ENCODE data around the gene PTF1A. TPM values are rescaled to one million over a fixed set of nuclear protein-coding genes. Genes with fewer than 3 reads are reported as not detected.
"Not testable (repeated sequence)": the region's sequence is repeated elsewhere in the genome, so short reads cannot be mapped to it uniquely, and the experiment has no call there.

The PTF1A gene
- polyA plus RNA-seq, 2 of the 4 experiments (the other 2 are of a cell fraction) = not detected

DNA sequence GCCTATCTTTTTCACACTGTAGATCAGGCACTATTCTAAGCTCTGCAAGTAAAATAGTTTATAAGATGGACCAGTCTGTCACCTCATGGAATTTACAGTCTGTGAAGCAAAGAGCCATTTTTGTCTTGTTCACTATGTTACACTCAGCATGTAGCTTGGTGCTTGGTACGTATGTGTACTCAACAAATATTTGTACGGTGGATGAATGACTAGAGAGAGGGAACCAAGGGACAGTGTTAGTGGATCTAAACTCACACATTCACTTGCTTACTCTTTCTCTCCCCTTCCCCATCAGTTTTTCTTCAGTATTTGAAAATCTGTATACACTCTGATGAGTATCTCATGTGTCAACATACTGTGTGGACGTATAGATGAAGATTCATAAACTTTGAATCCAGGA, 45.9 kb downstream of the PTF1A start:
- FAIRE-seq = no peak
- Histone ChIP-seq H3K4me1 (no peaks in the 10 kb centered on the region), H3K4me2 (no peak overlapping the region), H3K9me3 (no peaks in the 10 kb centered on the region), H3K4me3 (no peak overlapping the region), H3K27ac (no peak overlapping the region)
- CTCF ChIA-PET = interaction anchor here (1.1 kb wide), 1 partner anchor 9 kb away, joined by 3 read pairs; no protein-coding TSS in a partner anchor
- 3% methylated on average over 3 of the region's 3 CpGs for WGBS (ENCODE audit: missing lambda C conversion rate)
- ATAC-seq = no peak
- DNase-seq (ENCODE audit: low read depth in 1 of 2, low spot score in 1 of 2) = no peak
- TF ChIP-seq POLR2A (IDR thresholded peaks at IDR 0.05; ENCODE audit: low read length) = no peak
- TF ChIP-seq, protein P1, sequence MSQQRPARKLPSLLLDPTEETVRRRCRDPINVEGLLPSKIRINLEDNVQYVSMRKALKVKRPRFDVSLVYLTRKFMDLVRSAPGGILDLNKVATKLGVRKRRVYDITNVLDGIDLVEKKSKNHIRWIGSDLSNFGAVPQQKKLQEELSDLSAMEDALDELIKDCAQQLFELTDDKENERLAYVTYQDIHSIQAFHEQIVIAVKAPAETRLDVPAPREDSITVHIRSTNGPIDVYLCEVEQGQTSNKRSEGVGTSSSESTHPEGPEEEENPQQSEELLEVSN (IDR thresholded peaks at IDR 0.05; ENCODE audit: borderline replicate concordance, low read depth) = no peak
- TF ChIP-seq MAZ (IDR thresholded peaks at IDR 0.05; ENCODE audit: borderline replicate concordance, low read depth, low read length) = no peak
- TF ChIP-seq, protein P2, sequence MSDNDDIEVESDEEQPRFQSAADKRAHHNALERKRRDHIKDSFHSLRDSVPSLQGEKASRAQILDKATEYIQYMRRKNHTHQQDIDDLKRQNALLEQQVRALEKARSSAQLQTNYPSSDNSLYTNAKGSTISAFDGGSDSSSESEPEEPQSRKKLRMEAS (IDR thresholded peaks at IDR 0.05) = no peak
- TF ChIP-seq POLR2AphosphoS2 (conservative IDR thresholded peaks at IDR 0.05; ENCODE audit: low read length) = no peak
- TF ChIP-seq KDM1A (IDR thresholded peaks at IDR 0.05; ENCODE audit: low read depth) = no peak
- TF ChIP-seq RAD21 (conservative IDR thresholded peaks at IDR 0.05 in 1 of 2, IDR thresholded peaks at IDR 0.05 in 1 of 2) = no peak
- POLR2A ChIA-PET = no interaction called here

DNA sequence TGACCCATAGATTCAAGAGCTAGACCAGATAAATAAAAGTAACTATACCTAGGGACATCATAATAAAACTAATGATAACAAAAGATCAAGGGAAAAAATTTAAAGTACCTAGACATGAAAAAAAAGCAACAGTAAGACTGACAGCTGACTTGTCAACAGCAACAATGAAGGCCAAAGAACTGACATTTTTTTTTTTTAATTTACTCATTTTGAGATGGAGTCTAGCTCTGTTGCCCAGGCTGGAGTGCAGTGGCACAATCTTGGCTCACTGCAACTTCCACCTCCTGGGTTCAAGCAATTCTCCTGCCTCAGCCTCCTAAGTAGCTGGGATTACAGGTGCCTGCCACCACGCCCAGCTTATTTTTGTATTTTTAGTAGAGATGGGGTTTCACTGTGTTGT, 49.7 kb downstream of the PTF1A start:
- H3K4me2 ChIP-seq; H3K27ac ChIP-seq; H3K4me3 ChIP-seq; H3K4me1 ChIP-seq; H3K9me3 ChIP-seq; FAIRE-seq; DNase-seq (ENCODE audit: low read depth in 1 of 2, low spot score in 1 of 2); POLR2A ChIA-PET; ATAC-seq: not testable (repeated sequence)
- CTCF ChIA-PET = interaction anchor here (0.7 to 1.5 kb wide), 2 partner anchors 74 to 83 kb away, joined by 3 to 4 read pairs; no protein-coding TSS in a partner anchor
- WGBS (ENCODE audit: missing lambda C conversion rate) = 0% methylated on average over 1 of the region's 1 CpG

Small RNA genes lying within 50 kb of the gene (small RNA-seq; reads per million reads assigned to genes)
- 0 reads per million in 6 experiments for gene RF00561

Other genes with a start within 250 kb of the PTF1A start
- 31.3 and 32.0 TPM in 2 replicates for gene MSRB2, start 96.7 kb upstream of the PTF1A start, polyA plus RNA-seq (2011; rRNA removed)
- 17.5 to 21.3 TPM (median 19.0 TPM) in 3 replicates for gene MSRB2, start 96.7 kb upstream of the PTF1A start, polyA plus RNA-seq (2017; fragmentation: RNase III; extraction: RNeasy Plus Mini Kit Qiagen cat#74134 plus additional on column Dnase treatment)
- 0.09 TPM in 1 of 2 replicates, not detected in the other for gene C10orf67, start 152.5 kb downstream of the PTF1A start, polyA plus RNA-seq (2011; rRNA removed)
- 0.05 to 0.12 TPM (median 0.06 TPM) in 3 replicates for gene C10orf67, start 152.5 kb downstream of the PTF1A start, polyA plus RNA-seq (2017; fragmentation: RNase III; extraction: RNeasy Plus Mini Kit Qiagen cat#74134 plus additional on column Dnase treatment)
- gene OTUD1, start 246.8 kb downstream of the PTF1A start, polyA plus RNA-seq (2011; rRNA removed) = 2.3 and 2.4 TPM in 2 replicates
- gene OTUD1, start 246.8 kb downstream of the PTF1A start, polyA plus RNA-seq (2017; fragmentation: RNase III; extraction: RNeasy Plus Mini Kit Qiagen cat#74134 plus additional on column Dnase treatment) = 1.8 to 2.5 TPM (median 2.4 TPM) in 3 replicates

Measured in A549 (cell line).